Bone marrow (tissue), 2 donors: Measurements from ENCODE around the gene PACS2.
"Not testable (repeated sequence)": the region's sequence is repeated elsewhere in the genome, so short reads cannot be mapped to it uniquely, and the experiment has no call there.

Experiments
- DNase-seq, 2 donors: peaks; one replicate each; lab custom pipeline; 2025; lab: John Stamatoyannopoulos, UW

PACS2 gene

DNA sequence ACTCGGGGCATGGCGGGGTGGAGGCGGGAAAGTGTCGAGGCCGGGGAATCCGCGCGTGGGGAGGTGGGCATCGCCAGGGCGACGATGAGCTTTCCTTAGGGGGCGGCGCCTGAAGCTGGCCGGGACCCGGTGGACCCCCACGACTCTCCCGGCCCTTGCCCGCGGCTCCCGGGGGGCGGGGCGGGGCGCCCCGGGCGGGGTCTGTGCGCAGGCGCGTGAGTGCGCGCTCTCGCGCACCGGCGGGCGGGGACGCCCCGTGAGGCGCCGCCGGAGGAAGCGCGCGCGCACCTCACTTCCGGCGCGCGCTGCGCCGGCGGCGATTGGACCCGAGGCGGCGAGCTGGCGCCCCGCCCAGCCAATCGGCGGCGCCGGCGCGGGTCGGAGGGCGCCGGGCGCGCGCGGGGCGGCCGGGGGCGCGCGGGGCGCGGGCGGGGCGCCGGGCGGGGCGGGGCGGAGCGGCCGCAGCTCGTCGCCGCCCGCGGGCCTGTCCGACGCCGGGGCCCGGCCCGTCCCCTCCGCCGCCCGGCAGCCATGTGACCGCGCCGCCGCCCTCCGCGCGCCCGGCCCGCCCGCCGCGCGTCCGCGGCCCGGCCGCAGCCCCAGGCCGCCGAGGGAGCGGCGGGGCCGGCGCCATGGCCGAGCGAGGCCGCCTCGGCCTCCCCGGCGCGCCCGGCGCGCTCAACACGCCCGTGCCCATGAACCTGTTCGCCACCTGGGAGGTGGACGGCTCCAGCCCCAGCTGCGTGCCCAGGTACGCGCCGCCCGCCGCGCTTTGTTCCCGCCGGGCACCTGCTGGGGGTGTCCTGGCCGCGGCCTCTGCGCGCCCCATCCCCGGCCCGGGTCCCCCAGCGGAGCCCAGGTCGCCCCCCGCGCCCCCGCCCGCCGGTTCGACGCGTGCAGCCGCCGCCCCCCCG lies at the start of gene PACS2:
PACS2 (plus strand) TSS at position 462 of the 914 bp plus-strand sequence; CDS start at position 633, 171 bp downstream.
- DNase-seq, result peak in 1 of 2 donors; percentile 48

DNA sequence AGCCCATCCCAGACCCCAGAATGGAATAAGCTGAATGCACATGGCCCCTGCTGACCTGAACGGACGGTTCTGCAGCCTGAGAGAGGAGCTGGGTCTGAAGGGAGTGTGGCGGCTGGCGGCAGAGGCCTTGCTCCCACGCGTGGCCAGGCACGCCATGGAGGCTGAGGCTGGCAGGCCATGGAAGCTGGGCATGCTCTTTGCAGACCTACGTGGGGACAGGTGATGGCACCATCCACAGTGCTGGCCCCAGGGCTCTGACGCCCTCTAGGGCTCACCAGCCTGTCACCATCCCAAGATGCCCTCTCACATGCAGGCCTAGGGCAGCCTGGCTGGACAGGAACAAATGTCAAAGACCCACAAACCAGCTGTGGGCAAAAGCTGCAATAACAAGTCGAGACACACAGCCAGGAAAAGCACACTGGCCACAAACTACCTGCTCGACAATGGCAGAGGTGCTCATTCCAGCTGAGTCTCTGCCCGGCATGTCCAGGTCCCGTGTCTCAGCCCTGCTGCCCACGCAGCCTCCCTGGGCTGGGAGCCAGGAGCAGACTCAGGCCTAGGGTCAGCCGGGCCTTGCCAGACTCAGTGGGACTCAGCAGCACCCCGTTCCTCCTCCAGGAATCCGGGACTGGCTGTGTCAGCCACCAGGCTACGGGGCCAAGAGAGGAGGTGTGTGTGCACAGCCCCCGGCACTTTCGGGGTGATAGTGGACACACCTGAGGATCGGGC lies 46.6 kb upstream of the PACS2 start:
- DNase-seq, result no peak

DNA sequence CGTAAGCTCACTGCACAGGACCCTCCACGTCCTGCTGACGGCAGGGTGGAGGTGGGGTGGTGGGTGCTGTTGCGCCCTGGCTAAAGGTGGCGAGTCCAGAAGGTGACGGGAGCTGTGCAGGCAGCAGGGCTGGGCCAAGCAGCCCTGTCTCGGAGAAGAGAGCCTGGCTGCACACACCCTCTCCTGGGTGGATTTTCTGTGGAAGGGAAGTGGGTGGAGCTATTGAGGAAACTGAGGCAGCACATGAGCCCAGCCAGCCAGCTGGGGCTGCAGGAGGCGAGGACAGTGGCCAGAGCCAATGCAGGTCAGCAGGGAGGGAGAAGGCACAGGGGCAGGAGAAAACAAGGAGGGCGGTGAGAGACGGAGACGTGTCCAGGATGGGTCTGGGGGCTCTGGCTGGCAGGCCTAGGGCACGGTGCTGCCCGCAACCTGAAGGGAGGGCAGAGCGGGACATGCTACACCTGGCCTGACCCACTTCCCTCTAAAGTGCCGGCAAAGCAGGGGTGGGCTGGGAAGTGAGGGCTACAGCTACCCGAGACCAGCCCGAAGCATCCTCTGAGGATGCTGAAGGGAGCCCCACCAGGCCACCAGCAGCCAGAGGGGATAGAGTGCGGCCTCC lies 45.7 kb upstream of the PACS2 start:
- no peak for DNase-seq

DNA sequence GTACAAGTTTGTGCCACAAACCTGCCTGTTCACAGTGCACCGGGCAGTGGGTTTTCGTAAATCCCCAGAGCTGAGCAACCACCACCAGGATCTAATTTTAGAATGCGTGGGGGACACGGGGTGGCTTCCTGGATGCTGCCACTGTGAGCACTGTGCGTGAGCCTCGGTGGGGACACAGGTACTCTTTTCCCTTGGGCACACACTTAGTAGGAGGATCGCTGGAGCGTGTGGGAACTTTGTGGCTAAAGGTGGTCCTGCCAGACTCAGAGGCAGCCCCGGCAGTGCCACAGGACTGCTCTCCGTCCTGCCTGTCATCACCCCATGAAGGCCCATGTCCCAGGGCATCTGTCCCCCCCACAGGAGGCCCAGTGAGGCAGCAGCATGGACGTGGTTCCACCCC lies 45.1 kb upstream of the PACS2 start:
- DNase-seq, result no peak

DNA sequence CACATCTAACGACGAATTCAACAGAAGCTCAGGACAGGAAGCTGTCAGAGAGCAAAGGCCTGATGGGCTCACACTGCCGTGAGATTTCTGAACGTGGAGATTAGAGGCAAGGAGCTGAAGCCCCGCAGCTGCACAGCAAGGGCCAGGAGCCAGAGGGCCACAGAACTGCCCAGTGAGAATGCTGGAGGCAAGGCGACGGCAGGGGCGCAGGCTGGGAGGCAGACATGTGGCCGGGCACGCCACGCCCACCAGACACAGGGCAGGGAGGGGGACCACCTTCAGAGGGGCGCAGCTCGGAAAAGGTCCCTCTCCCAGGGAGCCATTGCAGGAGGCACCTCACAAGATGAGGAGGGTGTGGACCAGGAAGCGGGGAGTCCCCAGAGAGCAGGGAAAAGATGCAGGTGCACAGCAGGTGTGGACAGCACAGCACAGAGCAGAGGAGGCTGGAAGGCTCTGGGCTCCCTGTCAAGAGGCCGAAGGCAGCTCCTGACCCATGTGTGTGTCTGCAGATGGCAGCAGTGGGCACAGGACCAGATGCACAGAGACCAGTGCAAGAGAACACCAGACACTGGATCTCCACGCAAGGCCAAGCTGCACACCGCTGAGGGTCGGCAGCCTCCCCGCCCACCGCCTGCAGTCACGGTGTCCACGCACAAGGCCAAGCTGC lies 43.2 kb upstream of the PACS2 start:
- DNase-seq, result no peak

DNA sequence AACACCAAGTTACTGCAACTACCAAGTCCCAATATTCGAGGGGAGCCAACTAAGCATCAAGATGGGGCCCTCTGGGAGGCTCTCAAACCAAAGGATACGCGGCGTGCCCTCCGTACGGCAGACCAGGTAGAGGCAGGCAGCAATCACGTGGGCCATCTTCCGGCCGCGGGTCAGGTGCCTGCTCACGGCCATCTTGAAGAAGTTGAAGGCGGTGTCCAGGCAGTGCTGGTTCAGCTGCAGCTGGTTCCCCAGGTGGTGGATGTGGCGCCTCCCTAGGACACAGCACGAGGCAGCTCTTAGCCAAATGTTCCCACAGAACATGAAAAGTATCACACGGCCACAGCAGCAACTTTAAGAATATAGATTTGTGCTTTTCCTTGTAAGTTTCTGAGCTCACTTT lies 41.9 kb upstream of the PACS2 start:
- DNase-seq, result no peak

DNA sequence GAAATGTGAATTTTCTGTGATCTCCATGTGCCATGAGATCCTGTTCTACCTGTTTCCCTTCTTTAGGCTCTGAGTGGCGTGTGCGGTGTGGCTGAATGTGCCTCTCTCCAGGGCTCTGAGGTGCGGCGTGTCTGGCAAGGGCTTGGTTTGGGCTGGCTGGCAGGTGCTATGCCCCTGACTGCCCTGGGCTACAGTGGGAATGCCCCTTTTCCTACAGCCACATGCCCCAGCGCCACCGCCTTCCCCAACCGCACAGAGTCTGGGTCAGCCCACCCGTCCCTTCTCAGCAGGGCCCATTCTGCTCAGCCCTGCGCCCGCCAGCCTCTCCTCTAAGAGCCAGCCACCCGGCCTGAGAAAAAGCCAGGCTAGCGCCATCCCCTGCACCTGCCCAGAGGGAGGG lies 41.5 kb upstream of the PACS2 start:
- DNase-seq, result no peak

DNA sequence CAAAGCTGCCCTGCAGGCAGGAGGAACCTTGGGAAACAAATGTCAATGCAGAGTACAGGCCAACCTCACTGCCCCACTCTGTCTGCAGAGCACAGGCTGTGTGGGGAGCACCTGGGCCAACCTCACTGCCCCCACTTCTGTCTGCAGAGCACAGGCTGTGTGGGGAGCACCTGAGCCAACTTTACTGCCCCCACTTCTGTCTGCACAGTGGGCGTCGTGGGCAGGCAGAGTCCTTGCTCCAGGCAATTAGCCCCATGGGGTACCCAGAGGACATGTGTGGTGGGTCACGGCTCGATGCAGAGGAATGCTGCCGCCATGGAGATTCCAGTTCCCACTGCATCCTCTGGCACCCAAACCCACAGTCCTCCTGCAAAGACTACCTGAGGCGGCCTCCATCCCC lies 39.9 kb upstream of the PACS2 start:
- no peak for DNase-seq

DNA sequence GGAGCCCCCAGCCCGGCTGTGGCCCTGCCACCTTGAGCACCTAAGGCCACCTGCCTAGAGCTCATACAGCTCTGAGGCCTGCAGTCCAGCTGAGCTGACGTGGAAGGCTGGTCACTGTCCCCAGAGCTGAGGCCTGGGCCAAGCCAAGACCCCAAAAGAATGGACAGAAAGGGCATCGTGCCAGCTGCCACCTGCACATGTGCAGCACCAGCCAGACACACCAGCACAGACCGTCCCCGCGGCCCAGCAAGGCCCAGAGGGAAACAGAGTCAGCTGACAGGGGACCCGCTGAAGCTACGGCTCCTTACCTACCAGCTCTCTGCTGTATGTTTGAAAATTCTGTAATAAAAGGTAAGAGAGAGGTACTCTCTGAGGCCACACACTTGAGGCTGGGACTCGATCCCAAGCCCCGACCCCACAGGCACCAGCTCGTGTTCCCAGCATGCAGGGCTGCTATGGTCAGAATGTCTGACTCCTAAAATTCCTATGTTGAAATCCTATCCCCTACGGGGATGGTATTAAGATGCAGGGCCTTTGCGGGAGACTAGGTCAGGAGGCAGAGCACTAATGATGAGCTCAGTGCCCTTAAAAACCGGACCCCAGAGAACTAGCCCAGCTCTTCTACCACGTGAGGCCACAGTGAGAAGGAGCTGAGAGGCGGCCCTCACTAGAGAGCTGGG lies 39.1 kb upstream of the PACS2 start:
- no peak for DNase-seq

DNA sequence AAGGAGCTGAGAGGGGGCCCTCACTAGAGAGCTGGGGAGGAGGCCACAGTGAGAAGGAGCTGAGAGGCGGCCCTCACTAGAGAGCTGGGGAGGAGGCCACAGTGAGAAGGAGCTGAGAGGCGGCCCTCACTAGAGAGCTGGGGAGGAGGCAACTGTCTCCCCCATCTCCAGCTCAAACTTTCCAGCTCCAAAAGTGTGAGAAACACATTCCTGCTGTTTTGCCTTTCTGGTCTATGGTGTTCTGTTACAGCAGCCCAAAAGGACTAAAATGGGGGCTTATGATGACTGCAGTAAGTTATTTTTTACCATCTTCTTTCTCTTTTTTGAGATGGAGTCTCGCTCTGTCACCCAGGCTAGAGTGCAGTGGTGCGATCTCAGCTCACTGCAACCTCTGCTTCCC lies 37.1 kb upstream of the PACS2 start:
- not testable (repeated sequence) for DNase-seq

DNA sequence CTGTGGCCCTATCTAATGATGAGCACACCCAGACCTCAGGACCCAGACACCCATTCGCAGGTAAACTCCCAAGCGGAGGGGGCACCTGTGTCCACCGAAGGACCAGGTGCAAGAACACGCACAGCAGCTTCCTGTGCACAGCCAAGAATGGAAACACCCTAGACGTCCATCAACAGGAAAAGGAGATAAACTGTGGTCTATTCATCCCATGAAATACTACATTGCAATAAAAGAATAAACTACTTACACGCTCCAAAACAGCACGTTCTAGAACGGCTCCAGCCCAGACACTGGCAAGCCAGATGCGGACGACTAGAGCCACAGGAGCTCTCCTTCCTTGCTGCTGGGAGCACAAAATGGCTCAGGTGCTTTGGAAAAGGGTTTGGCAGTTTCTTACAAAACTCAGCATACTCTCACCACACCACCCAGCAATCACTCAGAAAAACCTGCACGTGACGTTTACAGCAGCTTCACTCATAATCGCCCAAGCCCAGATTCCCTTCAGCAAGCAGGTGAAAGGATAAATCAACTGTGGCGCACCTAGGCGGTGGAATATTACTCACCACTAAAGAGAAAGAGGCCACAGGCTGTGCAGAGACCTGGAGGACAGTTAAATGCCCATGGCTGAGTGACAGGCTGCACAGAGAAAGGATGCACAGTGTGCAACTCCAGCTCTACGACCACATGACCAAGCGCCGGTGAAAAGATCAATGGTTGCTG lies 34.7 kb upstream of the PACS2 start:
- no peak for DNase-seq

DNA sequence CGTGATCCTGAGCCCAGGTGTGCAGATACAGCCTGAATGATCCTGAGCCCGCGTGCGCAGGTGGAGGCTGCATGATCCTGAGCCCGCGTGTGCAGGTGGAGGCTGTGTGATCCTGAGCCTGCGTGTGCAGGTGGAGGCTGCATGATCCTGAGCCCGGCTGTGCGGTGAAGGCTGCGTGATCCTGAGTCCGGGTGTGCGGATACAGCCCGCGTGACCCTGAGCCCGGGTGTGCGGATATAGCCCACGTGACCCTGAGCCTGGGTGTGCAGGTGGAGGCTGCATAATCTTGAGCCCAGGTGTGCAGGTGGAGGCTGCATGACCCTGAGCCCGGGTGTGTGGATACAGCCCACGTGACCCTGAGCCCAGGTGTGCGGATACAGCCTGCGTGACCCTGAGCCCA lies 34.0 kb upstream of the PACS2 start:
- DNase-seq, result no peak

DNA sequence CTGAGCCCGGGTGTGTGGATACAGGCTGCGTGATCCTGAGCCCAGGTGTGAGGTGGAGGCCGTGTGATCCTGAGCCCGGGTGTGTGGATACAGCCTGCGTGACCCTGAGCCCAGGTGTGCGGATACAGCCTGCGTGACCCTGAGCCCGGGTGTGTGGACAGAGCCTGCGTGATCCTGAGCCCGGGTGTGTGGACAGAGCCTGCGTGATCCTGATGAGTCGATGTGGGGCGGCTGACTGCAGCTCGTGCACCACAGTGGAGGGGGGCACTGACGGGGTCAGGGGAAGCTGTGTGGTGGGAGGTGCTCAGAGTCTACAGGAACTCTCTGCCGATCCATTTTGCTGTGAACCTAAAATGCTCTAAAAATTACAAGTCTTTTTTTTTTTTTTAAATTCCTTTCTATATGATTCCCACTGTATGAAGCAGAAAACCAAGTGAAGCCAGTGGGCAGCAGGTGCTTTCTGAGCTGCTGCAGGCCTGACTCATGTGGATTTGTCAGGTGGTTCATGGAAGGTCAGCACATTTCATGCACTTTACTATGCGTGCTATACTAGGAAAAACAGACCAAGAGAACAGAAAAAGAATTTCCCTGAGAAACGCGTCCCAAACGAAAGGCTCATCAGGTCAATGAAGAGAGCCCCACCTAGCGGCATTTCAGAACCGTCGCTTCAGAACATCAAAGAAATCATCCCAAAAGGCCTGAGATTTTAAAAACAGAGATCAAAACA lies 33.0 kb upstream of the PACS2 start:
- DNase-seq, result no peak

DNA sequence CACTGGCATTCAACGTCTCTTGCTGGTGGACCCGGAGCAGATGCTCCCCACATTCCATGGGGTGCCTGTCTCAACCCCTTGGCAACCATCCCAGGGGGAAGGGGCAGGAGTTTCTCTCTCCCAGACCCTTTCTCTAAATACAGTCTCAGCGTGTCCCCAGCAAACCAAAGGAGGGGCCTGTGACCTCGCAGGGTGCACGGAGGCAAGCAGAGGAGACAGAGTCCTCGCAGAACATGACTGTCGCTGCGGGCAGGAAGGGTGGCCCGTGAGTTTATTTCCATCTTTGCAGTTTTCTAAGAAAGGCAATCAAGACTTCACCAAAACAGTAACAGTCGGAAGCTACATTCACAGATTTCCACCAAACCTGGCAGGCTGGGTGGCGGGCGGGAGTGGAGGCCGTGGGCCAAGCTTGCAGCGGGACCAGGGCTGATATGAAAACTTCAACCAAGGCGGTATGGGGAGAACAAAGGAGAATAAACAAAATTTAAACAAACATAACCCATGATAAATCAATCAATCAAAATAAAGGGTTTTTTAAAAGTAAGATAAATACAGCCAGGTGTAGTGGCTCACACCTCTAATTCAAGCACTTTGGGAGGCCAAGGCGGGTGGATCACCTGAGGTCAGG lies 32.3 kb upstream of the PACS2 start:
- no peak for DNase-seq

DNA sequence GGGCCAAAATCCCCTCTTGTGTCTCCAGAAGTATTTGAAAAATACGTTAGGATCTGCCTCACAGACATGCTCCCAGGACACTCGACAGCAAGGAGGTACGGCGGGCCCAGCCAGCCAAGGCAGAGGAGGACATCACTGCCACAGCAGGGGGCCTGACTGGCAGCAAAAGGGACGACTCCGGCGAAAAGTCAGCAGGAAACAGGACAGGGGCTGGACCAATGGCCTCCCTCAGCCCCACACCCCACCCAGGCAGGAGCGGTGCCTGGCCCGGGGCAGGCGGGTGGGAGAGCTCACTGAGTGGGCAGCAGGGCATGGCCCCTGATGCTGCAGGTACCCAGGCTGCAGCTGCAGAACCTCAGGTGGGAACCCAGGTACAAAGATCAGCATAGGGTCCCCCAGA lies 31.5 kb upstream of the PACS2 start:
- no peak for DNase-seq

DNA sequence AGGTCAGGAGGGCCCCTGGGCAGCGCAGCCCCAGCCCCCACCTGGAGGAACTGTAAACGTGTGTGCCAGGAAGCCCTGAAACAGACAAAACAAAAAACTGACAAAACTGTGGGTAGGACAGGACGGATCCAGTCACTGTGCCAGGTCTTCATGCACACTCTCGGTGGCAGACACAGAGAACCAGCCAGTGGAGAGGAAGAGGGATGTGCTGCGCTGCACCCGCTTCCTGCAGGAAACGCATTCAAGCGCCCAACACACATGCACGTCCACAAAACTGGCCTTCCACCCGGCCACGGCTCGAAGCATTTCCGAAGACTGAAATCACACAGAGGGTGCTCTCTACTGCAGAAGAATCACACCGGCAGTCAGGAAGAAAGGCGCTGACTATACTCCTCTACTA lies 30.6 kb upstream of the PACS2 start:
- peak in 1 of 2 donors; percentile 61 for DNase-seq

DNA sequence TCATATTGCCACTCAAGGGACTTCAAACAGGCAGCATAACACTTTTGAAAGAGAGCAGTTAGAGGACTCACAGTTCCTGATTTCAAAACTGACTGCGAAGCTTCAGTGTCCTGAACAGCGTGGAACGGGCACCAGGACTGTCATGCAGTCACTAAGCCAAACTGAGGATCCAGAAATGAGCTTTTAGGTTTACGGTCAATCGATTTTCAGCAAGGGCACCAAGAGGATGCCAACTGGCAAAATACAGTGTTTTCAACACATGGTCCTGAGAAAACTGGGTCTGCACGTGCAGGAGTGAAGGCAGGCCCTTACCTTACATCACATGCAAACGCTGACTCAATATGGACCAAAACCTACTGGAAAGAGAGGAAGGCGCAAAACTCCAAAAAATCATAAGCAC lies 29.4 kb upstream of the PACS2 start:
- no peak for DNase-seq

DNA sequence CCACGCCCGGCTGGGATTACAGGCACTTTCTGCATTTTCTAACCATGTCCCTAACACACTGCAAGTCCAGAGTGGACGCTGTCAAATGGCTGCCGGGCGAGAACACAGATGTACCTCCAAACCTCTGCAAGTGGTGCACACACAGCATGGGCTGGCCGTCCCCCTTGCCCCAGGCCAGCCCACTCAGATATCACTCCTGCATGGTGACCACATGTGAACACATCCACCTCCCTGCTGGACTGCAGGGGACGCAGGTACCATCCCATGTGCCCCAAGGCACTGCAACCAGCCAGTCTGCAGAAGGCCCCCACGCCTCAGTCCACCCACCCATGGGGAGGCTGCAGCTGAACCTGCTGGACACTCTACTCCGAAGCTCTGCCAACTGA lies 27.8 kb upstream of the PACS2 start:
- DNase-seq, result no peak

DNA sequence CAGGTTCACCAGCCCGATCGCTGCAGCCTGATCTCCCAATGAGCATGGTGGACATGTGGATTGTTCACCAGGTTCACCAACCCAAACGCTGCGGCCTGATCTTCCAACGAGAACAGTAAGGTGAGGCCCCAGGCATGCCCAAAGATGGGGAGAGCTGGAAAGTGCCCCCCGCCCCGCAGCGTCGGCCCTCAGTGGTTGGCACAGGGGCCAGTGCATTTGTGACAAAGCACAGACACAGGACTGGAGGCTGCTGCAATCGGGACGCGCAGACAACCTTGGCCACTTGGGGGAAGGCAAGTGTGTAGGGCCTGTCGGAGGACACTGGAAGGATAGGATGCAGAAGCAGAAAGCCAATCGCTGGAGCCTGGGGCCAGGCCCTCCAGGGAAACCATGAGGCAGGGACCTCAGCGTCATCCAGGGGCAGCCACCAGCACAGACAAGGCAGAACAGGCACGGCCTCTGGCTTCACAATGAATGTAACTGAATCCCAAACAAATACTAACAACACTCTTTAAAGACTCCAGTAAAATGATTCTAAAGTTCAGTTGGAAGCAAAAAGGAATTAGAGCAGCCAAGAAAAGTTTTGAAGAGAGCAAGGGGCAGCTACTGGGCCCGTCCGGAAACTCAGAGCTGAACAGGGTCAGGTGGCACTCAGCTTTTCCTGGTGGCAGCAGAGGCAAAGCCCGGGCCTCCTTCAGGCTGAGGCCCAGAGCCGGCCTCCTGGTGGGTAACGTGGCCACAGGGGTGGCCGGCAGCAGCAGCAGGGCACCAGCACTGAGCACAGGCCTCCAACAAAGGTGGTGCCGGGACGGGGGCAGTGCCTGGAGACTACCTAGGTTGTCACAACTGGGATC lies 27.1 kb upstream of the PACS2 start:
- no peak for DNase-seq
